ENCODE measurements around the gene MBOAT1. TPM values are rescaled to one million over a fixed set of nuclear protein-coding genes. Genes with fewer than 3 reads are reported as not detected.

The MBOAT1 gene
- total RNA-seq, 1 donor from 2014 or later = 8.5 TPM

DNA sequence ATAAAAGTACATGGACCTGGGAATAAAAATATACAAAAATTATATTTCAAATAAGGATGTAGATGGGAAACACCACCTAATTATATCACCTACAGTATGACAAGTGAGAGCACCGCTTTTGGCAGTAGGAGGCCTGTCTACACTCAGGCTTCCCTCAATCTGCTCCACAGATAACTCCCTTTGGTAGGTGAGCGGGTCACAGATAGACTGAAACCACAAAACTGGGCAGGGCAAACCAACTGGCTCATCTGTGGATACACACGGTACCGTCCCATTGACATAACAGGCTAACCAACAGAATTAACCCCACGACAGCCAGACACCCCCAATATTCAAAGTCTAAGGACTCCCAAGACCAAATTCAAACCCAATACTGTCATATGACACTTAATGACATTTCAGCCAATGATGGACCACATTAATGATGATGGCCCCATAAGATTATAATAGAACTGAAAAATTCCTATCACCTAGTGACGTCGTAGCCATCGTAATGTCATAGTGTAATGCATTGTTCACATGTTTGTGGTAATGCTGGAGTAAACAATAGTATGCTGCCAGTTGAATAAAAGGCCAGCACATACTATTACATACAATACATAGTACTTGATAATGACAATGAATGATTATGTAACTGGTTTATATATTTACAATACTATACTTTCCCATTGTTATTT lies 109.7 kb downstream of the MBOAT1 start:
- ATAC-seq = no peak

DNA sequence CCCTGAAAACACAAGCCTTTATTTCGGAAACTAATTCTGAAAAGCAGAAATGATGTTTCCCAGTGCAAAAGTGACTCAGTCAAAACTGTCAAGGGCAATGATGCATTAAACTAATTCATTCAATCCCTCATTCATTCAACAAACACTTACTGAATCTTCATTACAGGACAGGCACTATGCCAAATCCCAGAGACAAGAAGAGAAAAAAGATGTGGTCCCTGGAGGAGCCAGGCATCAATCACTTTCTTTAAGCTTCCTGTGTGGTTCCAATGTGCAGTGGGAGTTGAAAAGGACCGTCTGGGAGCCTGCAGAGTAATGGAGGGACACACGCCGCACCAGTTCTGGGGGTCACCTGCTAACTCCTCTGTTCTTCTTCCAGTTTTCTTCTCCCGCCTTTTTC lies 113.1 kb downstream of the MBOAT1 start:
- Histone ChIP-seq H3K4me1 (no peaks in the 10 kb centered on the region), H3K27ac (no peak overlapping the region), H3K9me3 (no peaks in the 10 kb centered on the region), H3K4me3 (no peak overlapping the region), H3K36me3 (peaks cover 8% of the 10 kb centered on the region), H3K27me3 (no peaks in the 10 kb centered on the region)
- intact Hi-C loops (cut with DNase I) = no loop called here
- TF ChIP-seq, protein P1, sequence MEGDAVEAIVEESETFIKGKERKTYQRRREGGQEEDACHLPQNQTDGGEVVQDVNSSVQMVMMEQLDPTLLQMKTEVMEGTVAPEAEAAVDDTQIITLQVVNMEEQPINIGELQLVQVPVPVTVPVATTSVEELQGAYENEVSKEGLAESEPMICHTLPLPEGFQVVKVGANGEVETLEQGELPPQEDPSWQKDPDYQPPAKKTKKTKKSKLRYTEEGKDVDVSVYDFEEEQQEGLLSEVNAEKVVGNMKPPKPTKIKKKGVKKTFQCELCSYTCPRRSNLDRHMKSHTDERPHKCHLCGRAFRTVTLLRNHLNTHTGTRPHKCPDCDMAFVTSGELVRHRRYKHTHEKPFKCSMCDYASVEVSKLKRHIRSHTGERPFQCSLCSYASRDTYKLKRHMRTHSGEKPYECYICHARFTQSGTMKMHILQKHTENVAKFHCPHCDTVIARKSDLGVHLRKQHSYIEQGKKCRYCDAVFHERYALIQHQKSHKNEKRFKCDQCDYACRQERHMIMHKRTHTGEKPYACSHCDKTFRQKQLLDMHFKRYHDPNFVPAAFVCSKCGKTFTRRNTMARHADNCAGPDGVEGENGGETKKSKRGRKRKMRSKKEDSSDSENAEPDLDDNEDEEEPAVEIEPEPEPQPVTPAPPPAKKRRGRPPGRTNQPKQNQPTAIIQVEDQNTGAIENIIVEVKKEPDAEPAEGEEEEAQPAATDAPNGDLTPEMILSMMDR (IDR thresholded peaks at IDR 0.05) = no peak
- ATAC-seq (no peak), DNase-seq (no peak)

More for the DNA sequence above, 109.7 kb downstream of the MBOAT1 start:
- intact Hi-C loops (cut with DNase I) = no loop called here
- TF ChIP-seq, protein P1 (IDR thresholded peaks at IDR 0.05) = no peak
- H3K4me3 ChIP-seq = no peak overlapping the region
- H3K27ac ChIP-seq = no peak overlapping the region
- H3K36me3 ChIP-seq = peaks cover 8% of the 10 kb centered on the region
- H3K4me1 ChIP-seq = no peaks in the 10 kb centered on the region
- H3K27me3 ChIP-seq = no peaks in the 10 kb centered on the region
- no peaks in the 10 kb centered on the region for H3K9me3 ChIP-seq
- no peak for DNase-seq

DNA sequence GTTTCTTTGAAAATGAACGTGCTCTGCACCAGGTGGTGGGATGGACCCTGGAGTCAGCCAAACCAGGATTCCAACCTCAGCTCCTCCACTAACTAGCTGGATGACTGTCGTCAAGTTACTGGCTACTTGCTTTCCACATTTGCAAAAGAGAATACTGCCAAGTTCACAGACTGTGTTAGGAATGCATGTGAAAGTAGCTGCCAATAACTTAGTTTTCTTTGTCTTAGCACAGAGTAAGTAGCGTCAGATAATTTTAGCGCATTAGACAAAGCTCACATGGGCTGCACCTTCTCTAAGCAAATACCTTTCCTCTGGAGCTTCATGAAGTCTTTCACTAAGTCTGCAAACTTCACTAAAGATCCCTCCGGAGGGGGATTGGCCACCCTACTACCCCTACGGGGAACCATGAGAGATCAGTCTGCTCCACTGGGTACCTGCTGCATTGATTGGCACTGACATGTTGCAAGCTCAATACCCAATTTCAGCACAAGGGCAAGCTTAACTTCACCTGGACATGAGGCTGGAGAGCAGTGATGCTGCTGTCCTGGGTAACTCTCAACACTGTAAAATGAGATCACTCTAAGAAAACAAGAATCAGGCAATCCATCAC lies 113.9 kb downstream of the MBOAT1 start:
- Histone ChIP-seq H3K4me3 (no peak overlapping the region), H3K4me1 (no peaks in the 10 kb centered on the region), H3K27ac (no peak overlapping the region), H3K9me3 (no peaks in the 10 kb centered on the region), H3K27me3 (no peaks in the 10 kb centered on the region), H3K36me3 (peaks cover 8% of the 10 kb centered on the region)
- TF ChIP-seq, protein P1 (IDR thresholded peaks at IDR 0.05) = no peak
- DNase-seq = no peak
- no peak for ATAC-seq
- intact Hi-C loops (cut with DNase I) = no loop called here

DNA sequence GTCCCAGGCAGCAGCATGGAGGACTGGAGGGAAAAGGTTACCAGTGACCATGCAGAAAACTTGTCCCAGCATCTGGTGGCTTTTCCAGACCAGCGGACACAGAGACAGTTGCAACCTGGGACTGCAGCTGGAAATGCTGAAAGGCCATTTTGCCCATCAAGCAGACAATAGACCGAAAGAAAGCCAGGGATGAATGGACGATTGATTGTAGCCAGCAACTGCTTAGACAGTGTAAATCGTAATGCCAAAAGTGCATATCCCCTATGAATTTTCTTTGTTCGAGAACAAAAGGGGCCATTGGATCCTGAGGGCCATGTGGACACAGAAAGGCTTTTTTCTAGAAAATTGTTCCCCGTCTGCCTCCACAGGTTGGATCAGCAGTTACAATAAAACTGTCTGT lies 115.7 kb downstream of the MBOAT1 start:
- ATAC-seq (no peak), DNase-seq (no peak)
- intact Hi-C loops (cut with DNase I) = no loop called here
- Histone ChIP-seq H3K4me3 (no peak overlapping the region), H3K27ac (no peak overlapping the region), H3K4me1 (no peaks in the 10 kb centered on the region), H3K27me3 (no peaks in the 10 kb centered on the region), H3K9me3 (no peaks in the 10 kb centered on the region), H3K36me3 (peaks cover 5% of the 10 kb centered on the region)
- TF ChIP-seq, protein P1 (IDR thresholded peaks at IDR 0.05) = no peak

DNA sequence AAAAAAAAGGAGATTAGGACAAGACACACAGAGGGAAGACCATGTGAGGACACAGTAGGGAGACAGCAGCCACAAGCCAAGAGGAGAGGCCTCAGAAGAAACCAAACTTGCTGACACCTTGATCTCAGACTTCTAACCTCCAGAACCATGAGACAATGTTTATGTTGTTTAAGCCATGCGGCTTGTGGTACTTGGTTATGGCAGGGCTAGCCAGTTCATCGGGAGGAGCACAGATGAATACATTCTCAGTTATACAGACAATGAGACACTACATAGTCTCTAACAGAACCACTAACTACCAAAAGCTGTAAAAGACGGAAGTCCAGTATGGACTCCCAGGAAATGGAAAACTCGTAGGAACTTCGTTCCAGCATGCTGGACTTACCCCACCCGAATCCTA lies 116.8 kb downstream of the MBOAT1 start:
- no peak overlapping the region for H3K27ac ChIP-seq
- intact Hi-C loops (cut with DNase I) = no loop called here
- TF ChIP-seq, protein P1 (IDR thresholded peaks at IDR 0.05) = no peak
- H3K27me3 ChIP-seq = no peaks in the 10 kb centered on the region
- H3K4me1 ChIP-seq = no peaks in the 10 kb centered on the region
- H3K9me3 ChIP-seq = no peaks in the 10 kb centered on the region
- H3K36me3 ChIP-seq = peaks cover 5% of the 10 kb centered on the region
- ATAC-seq = no peak
- no peak overlapping the region for H3K4me3 ChIP-seq
- no peak for DNase-seq
